H9 (cell line): Measurements from ENCODE around the gene SSBP2. TPM values are rescaled to one million over a fixed set of nuclear protein-coding genes. Genes with fewer than 3 reads are reported as not detected.

Experiments used
- DNase-seq: peaks from one replicate; pipeline ENCODE4 v3.0.0-alpha.2; 2017
- H2AFZ ChIP-seq: one replicate; pipeline ENCODE4 v1.6.1; 2013; ENCODE audit warnings: mild to moderate bottlenecking, low read length, control low read depth, moderate library complexity
- H2AK5ac ChIP-seq: 2 replicates; pipeline ENCODE4 v1.6.1; 2013; ENCODE audit warnings: low read length, control low read depth, mixed read lengths; ENCODE audit not compliant: insufficient read length
- H2BK120ac ChIP-seq: one replicate; pipeline ENCODE4 v1.6.1; 2013; ENCODE audit warnings: low read depth, mild to moderate bottlenecking, low read length, control low read depth, inconsistent platforms; ENCODE audit not compliant: poor library complexity, severe bottlenecking
- H2BK12ac ChIP-seq: 2 replicates; pipeline ENCODE4 v1.6.1; 2013; ENCODE audit warnings: low read length, control low read depth, mixed read lengths, low read depth; ENCODE audit not compliant: insufficient read length
- H2BK15ac ChIP-seq: 2 replicates; pipeline ENCODE4 v1.6.1; 2013; ENCODE audit warnings: low read depth, low read length, control low read depth
- H2BK20ac ChIP-seq: one replicate; pipeline ENCODE4 v1.6.1; 2013; ENCODE audit warnings: low read depth, mild to moderate bottlenecking, low read length, control low read depth, inconsistent platforms; ENCODE audit not compliant: poor library complexity, severe bottlenecking
- H2BK5ac ChIP-seq: 2 replicates; pipeline ENCODE4 v1.6.1; 2013; ENCODE audit warnings: low read length, control low read depth, mixed read lengths; ENCODE audit not compliant: insufficient read length
- H3K14ac ChIP-seq: 2 replicates; pipeline ENCODE4 v1.6.1; 2013; ENCODE audit warnings: low read length, control low read depth; ENCODE audit not compliant: insufficient read depth
- H3K18ac ChIP-seq: 2 replicates; pipeline ENCODE4 v1.6.1; 2013; ENCODE audit warnings: low read depth, mild to moderate bottlenecking, mixed read lengths, low read length, control low read depth; ENCODE audit not compliant: insufficient read length
- H3K23ac ChIP-seq: 2 replicates; pipeline ENCODE4 v1.6.1; 2013; ENCODE audit warnings: low read length, control low read depth, mixed read lengths, low read depth; ENCODE audit not compliant: insufficient read length
- H3K23me2 ChIP-seq: 2 replicates; pipeline ENCODE4 v1.6.1; 2013; ENCODE audit warnings: low read depth, mild to moderate bottlenecking, mixed read lengths, low read length, control low read depth; ENCODE audit not compliant: insufficient read length, poor library complexity, severe bottlenecking
- H3K27ac ChIP-seq: 2 replicates; pipeline ENCODE4 v1.5.1; 2013; ENCODE audit warnings: low read length, control low read depth, mixed read lengths, low read depth; ENCODE audit not compliant: insufficient read length
- H3K27me3 ChIP-seq: 2 replicates; pipeline ENCODE4 v1.6.1; 2013; ENCODE audit warnings: low read length, control low read depth, inconsistent platforms; ENCODE audit not compliant: insufficient read depth
- H3K4ac ChIP-seq: 2 replicates; pipeline ENCODE4 v1.6.1; 2013; ENCODE audit warnings: low read depth, mild to moderate bottlenecking, control low read depth, inconsistent platforms, low read length, moderate library complexity
- H3K4me1 ChIP-seq: 2 replicates; pipeline ENCODE4 v1.6.1; 2013; ENCODE audit warnings: low read length, control low read depth, inconsistent platforms; ENCODE audit not compliant: insufficient read depth
- H3K4me2 ChIP-seq: 2 replicates; pipeline ENCODE4 v1.6.1; 2013; ENCODE audit warnings: low read length, control low read depth, mixed read lengths; ENCODE audit not compliant: insufficient read length, insufficient read depth
- H3K56ac ChIP-seq: 2 replicates; pipeline ENCODE4 v1.6.1; 2013; ENCODE audit warnings: low read depth, mild to moderate bottlenecking, mixed read lengths, low read length, control low read depth; ENCODE audit not compliant: insufficient read length
- H3K79me1 ChIP-seq: 2 replicates; pipeline ENCODE4 v1.6.1; 2013; ENCODE audit warnings: low read depth, mild to moderate bottlenecking, moderate library complexity, low read length, control low read depth, inconsistent platforms; ENCODE audit not compliant: insufficient read depth, poor library complexity, severe bottlenecking
- H3K79me2 ChIP-seq: 2 replicates; pipeline ENCODE4 v1.6.1; 2013; ENCODE audit warnings: low read length, control low read depth, inconsistent platforms; ENCODE audit not compliant: insufficient read depth
- H3K9ac ChIP-seq: 2 replicates; pipeline ENCODE4 v1.6.1; 2013; ENCODE audit warnings: low read length, control low read depth, mixed read lengths; ENCODE audit not compliant: insufficient read length; ENCODE audit errors: extremely low read depth
- H3K9me3 ChIP-seq: one replicate; pipeline ENCODE4 v1.6.1; 2013; ENCODE audit warnings: low read depth, low read length, inconsistent platforms; ENCODE audit not compliant: control insufficient read depth
- H3T11ph ChIP-seq: one replicate; pipeline ENCODE4 v1.6.1; 2013; ENCODE audit warnings: mild to moderate bottlenecking, low read length, control low read depth, inconsistent platforms
- H4K20me1 ChIP-seq: one replicate; pipeline ENCODE4 v1.6.1; 2013; ENCODE audit not compliant: control insufficient read depth, insufficient read length, insufficient read depth
- H4K5ac ChIP-seq: 2 replicates; pipeline ENCODE4 v1.6.1; 2013; ENCODE audit warnings: low read depth, mild to moderate bottlenecking, mixed read lengths, low read length, control low read depth; ENCODE audit not compliant: insufficient read length
- H4K8ac ChIP-seq: replicated peaks from 2 replicates; pipeline ENCODE4 v1.6.1; 2013; ENCODE audit warnings: low read length, control low read depth, mixed read lengths, low read depth; ENCODE audit not compliant: insufficient read length
- H4K91ac ChIP-seq: 2 replicates; pipeline ENCODE4 v1.6.1; 2013; ENCODE audit warnings: low read depth, mild to moderate bottlenecking, moderate library complexity, mixed read lengths, low read length, control low read depth; ENCODE audit not compliant: insufficient read length
- H3K27ac Mint-ChIP-seq, 3 experiments: 2 replicates in 2 of 3; 3 replicates in 1 of 3; pipeline ENCODE4 v1.8.0; 2020 to 2021; ENCODE audit warnings: mixed read lengths in 3 of 3, mild to moderate bottlenecking in 1 of 3, moderate library complexity in 1 of 3
- H3K27me3 Mint-ChIP-seq: 2 replicates; pipeline ENCODE4 v1.8.0; 2021; ENCODE audit warnings: low read depth, mild to moderate bottlenecking, moderate library complexity, mixed read lengths
- H3K36me3 Mint-ChIP-seq, 3 experiments: 2 replicates in 2 of 3; 3 replicates in 1 of 3; pipeline ENCODE4 v1.8.0; 2020 to 2021; ENCODE audit warnings: low read depth in 3 of 3, mixed read lengths in 3 of 3; ENCODE audit not compliant: insufficient read depth in 1 of 3
- H3K4me1 Mint-ChIP-seq, 2 experiments: 2 replicates each; pipeline ENCODE4 v1.8.0; 2020; ENCODE audit warnings: mixed read lengths in 2 of 2
- H3K4me3 Mint-ChIP-seq, 2 experiments: 2 replicates in 1 of 2; 3 replicates in 1 of 2; pipeline ENCODE4 v1.8.0; 2020 to 2021; ENCODE audit warnings: mild to moderate bottlenecking in 2 of 2, mixed read lengths in 2 of 2, moderate library complexity in 1 of 2
- H3K9me3 Mint-ChIP-seq, 2 experiments: 2 replicates in 1 of 2; 3 replicates in 1 of 2; pipeline ENCODE4 v1.8.0; 2020; ENCODE audit warnings: mild to moderate bottlenecking in 2 of 2, mixed read lengths in 2 of 2, moderate library complexity in 1 of 2
- CTCF ChIP-seq: fragments of 200-600 bp; sonication (generic); conservative IDR thresholded peaks from 3 replicates; pipeline ENCODE4 v1.8.0; 2021; ENCODE audit warnings: antibody characterized with exemption, mild to moderate bottlenecking
- WGBS: extraction: QIAGEN DNeasy Blood & Tissue Kit; methylation state at CpG from one replicate; pipeline ENCODE4 v1.1.7; 2013; ENCODE audit warnings: missing lambda C conversion rate, low lambda C conversion rate, mixed read lengths; ENCODE audit not compliant: insufficient read length; ENCODE audit errors: extremely low coverage; 5-methylcytosine and 5-hydroxymethylcytosine counted together
- total RNA-seq: library from RNA; stranded (reverse); gene quantifications from 2 replicates; pipeline ENCODE4 v1.2.1, GENCODE V29; 2021

Gene SSBP2
- total RNA-seq, 1 experiment from 2014 or later, result 35.6 TPM

DNA sequence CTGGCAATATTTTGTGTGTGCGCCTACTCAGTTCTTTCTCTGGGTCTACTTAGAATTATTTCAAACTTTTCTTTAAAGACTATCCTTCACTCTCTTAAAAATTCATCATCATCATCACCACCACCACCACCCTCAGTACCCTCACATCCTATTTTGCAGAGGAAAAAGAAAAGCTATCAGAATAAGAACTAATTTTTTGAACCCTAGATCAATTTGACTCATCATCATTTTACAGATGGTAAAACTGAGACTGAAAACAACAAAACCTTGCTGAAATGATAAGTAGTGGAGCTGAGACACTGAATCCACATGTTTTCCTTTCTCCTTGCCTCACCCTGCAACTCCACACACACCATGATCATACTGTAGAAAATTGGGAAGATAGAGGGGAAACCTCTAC, 119.3 kb downstream of the SSBP2 start:
- Histone ChIP-seq H2AFZ (no peak overlapping the region), H2BK15ac (no peak overlapping the region), H3K18ac (no peak overlapping the region), H3K56ac (no peak overlapping the region), H2BK20ac (no peak overlapping the region), H3K9me3 (no peaks in the 10 kb centered on the region), H3K27me3 (no peaks in the 10 kb centered on the region), H3K4ac (no peak overlapping the region), H3K9ac (no peak overlapping the region), H4K20me1 (no peaks in the 10 kb centered on the region), H4K5ac (no peak overlapping the region), H4K8ac (no peak overlapping the region), H2AK5ac (no peak overlapping the region), H3K79me2 (no peaks in the 10 kb centered on the region), H3K27ac (no peak overlapping the region), H3K14ac (no peak overlapping the region), H3K4me2 (no peak overlapping the region), H3T11ph (no peak overlapping the region), H2BK12ac (no peak overlapping the region), H3K79me1 (no peaks in the 10 kb centered on the region), H4K91ac (no peak overlapping the region), H3K23me2 (no peaks in the 10 kb centered on the region), H3K4me1 (no peaks in the 10 kb centered on the region), H2BK120ac (no peak overlapping the region), H2BK5ac (no peak overlapping the region), H3K23ac (no peak overlapping the region)
- Mint-ChIP-seq H3K27ac (no peak overlapping the region), H3K27me3 (no peaks in the 10 kb centered on the region), H3K4me1 (no peaks in the 10 kb centered on the region), H3K4me3 (no peak overlapping the region), H3K9me3 (no peaks in the 10 kb centered on the region), H3K36me3 (peaks cover 0 to 5% (median 0%) of the 10 kb centered on the region in 3 experiments; a peak in 1 of 7 replicates)
- no peak for DNase-seq
- WGBS, result no CpG with 5 or more reads among the region's 1 CpG
- no peak for TF ChIP-seq CTCF
